Psoas muscle (tissue), 8 donors: ENCODE results near the gene CDK14. TPM values are rescaled to one million over a fixed set of nuclear protein-coding genes. Genes with fewer than 3 reads are reported as not detected.

ENCODE experiments used
- ATAC-seq, 4 donors: fragments of 200-7000 bp; cut with Tn5 transposase; one replicate each; pipeline ENCODE4 v1.9.1; 2020; ENCODE audit warnings: moderate library complexity in 3 of 4, mild to moderate bottlenecking in 2 of 4
- DNase-seq, 2 donors: peaks; one replicate each; pipeline ENCODE4 v3.0.0-alpha.2; 2020
- H3K27ac ChIP-seq: fragments of 200-600 bp; one replicate; pipeline ENCODE4 v1.8.0; 2022
- H3K27me3 ChIP-seq, 3 donors: fragments of 200-600 bp in 1 of 3; one replicate each; pipeline versions ENCODE4 v1.6.1 to v1.8.0; 2013 to 2022; ENCODE audit warnings: low read length in 2 of 3, mild to moderate bottlenecking in 2 of 3, moderate library complexity in 1 of 3; ENCODE audit not compliant: insufficient read depth in 3 of 3
- H3K36me3 ChIP-seq, 2 donors: fragments of 200-600 bp in 1 of 2; one replicate each; pipeline versions ENCODE4 v1.6.1 to v1.8.0; 2013 to 2022; ENCODE audit warnings: low read depth in 1 of 2, mild to moderate bottlenecking in 1 of 2, moderate library complexity in 1 of 2; ENCODE audit not compliant: insufficient read depth in 1 of 2
- H3K4me1 ChIP-seq: fragments of 200-600 bp; one replicate; pipeline ENCODE4 v1.8.0; 2022
- H3K4me3 ChIP-seq: fragments of 200-600 bp; one replicate; pipeline ENCODE4 v1.8.0; 2022; ENCODE audit warnings: mild to moderate bottlenecking
- H3K9me3 ChIP-seq: fragments of 200-600 bp; one replicate; pipeline ENCODE4 v1.8.0; 2022
- CTCF ChIP-seq: fragments of 200-600 bp; IDR thresholded peaks from one replicate; pipeline ENCODE4 v1.8.0; 2022; ENCODE audit warnings: antibody characterized with exemption
- WGBS, 3 donors: extraction: QIAGEN DNeasy Blood & Tissue Kit; methylation state at CpG; one replicate each; pipeline versions ENCODE4 v1.1.6 to v1.1.7; 2013; 5-methylcytosine and 5-hydroxymethylcytosine counted together
- intact Hi-C, 2 donors: fragments of 100-400 bp; cut with DNase I; formaldehyde crosslinking; loops; one replicate each; pipeline versions ENCODE4 v1.11.0 to v1.14.2; 2022
- polyA plus RNA-seq, 3 donors: library from polyadenylated mRNA; stranded (reverse); fragments of 200-250 nt; gene quantifications; one replicate each; pipeline ENCODE4 v1.2.3, GENCODE V29; 2013
- total RNA-seq, 4 donors: library from RNA; stranded (reverse); fragmentation: NEBNext Ultra II Directional in 2 of 4; extraction: Animal tissue kit (Norgen Biotek cat#: 25700) in 2 of 4; gene quantifications; one replicate each; pipeline versions ENCODE4 v1.2.1 to v1.2.4, GENCODE V29; 2021 to 2023
- donor health status: healthy with polysubstance abuse.
- donor health status: DM: no; HTN: no; CAD: no; lungs with moderate emphysema.
- donor health status: Bipolar disorder and iron deficiency.
- donor health status: healthy.
- donor health status: DM: yes; HTN: yes; CAD: no.
- donor health status: DM: no; HTN: no; CAD: no.
- donor health status: DM: no; HTN: no; CAD: no.
- donor health status: DM: yes; HTN: yes; CAD: no.

CDK14 gene
- total and polyA plus RNA-seq, 7 donors: 1.7 to 16.6 (median 10.6) TPM

GRCh38 chr7:90832726-90833125 is 236.6 kb downstream of the CDK14 start:
- Histone ChIP-seq H3K27ac (no peak overlapping the region), H3K27me3 (no peaks in the 10 kb centered on the region), H3K9me3 (no peaks in the 10 kb centered on the region), H3K4me3 (no peak overlapping the region), H3K36me3 (no peaks in the 10 kb centered on the region), H3K4me1 (no peaks in the 10 kb centered on the region)
- WGBS, 3 donors: 87 to 96% (median 93%) methylated on average over 3 of the region's 3 CpGs
- intact Hi-C loops: no loop called here
- DNase-seq (no peak), ATAC-seq (no peak)
- no peak for TF ChIP-seq CTCF

GRCh38 chr7:90833443-90833842 is 237.3 kb downstream of the CDK14 start:
- Histone ChIP-seq H3K9me3 (peaks cover 5% of the 10 kb centered on the region), H3K4me3 (no peak overlapping the region), H3K27me3 (no peaks in the 10 kb centered on the region), H3K4me1 (no peaks in the 10 kb centered on the region), H3K36me3 (no peaks in the 10 kb centered on the region), H3K27ac (no peak overlapping the region)
- intact Hi-C loops: no loop called here
- TF ChIP-seq CTCF: no peak
- WGBS, 3 donors: 85 to 92% (median 92%) methylated on average over 1 of the region's 1 CpG
- DNase-seq (no peak), ATAC-seq (peak in 3 of 4 donors; percentile 27 to 48 (median 38))

- H3K36me3 ChIP-seq: no peaks in the 10 kb centered on the region
- H3K4me3 ChIP-seq: no peak overlapping the region
- DNase-seq (no peak), ATAC-seq (no peak)
- H3K27me3 ChIP-seq: no peaks in the 10 kb centered on the region
- no peaks in the 10 kb centered on the region for H3K4me1 ChIP-seq
- peaks cover 8% of the 10 kb centered on the region for H3K9me3 ChIP-seq
- WGBS, 3 donors: 76 to 98% (median 95%) methylated on average over 2 of the region's 2 CpGs
- TF ChIP-seq CTCF: no peak
- intact Hi-C loops: loop anchor here in 1 of 2 donors (5.0 kb wide), 1 partner anchor 57 kb away; no protein-coding TSS in a partner anchor
- no peak overlapping the region for H3K27ac ChIP-seq
Measured at GRCh38 chr7:90834771-90835170, 238.7 kb downstream of the CDK14 start.

- peaks cover 8% of the 10 kb centered on the region for H3K9me3 ChIP-seq
Measured at GRCh38 chr7:90835861-90836260, 239.7 kb downstream of the CDK14 start.

More at GRCh38 chr7:90835861-90836260, 239.7 kb downstream of the CDK14 start:
- Histone ChIP-seq H3K4me3 (no peak overlapping the region), H3K36me3 (no peaks in the 10 kb centered on the region), H3K27ac (no peak overlapping the region), H3K4me1 (no peaks in the 10 kb centered on the region), H3K27me3 (no peaks in the 10 kb centered on the region)
- WGBS, 3 donors: 95 to 97% (median 96%) methylated on average over 1 of the region's 1 CpG
- DNase-seq: no peak
- intact Hi-C loops: loop anchor here in 1 of 2 donors (5.0 kb wide), 1 partner anchor 59 kb away; no protein-coding TSS in a partner anchor
- no peak for ATAC-seq
- TF ChIP-seq CTCF: no peak
